Measurements from ENCODE around the gene MFN2. TPM values are rescaled to one million over a fixed set of nuclear protein-coding genes. Genes with fewer than 3 reads are reported as not detected.

The MFN2 gene
- total RNA-seq, 1 donor from 2014 or later, result 29.6 TPM

GRCh38 chr1:12055259-12055658 is 75.0 kb downstream of the MFN2 start:
- no peak overlapping the region for H3K27ac Mint-ChIP-seq
- peaks cover 4% of the 10 kb centered on the region for H3K9me3 Mint-ChIP-seq
- H3K4me3 Mint-ChIP-seq, result no peak overlapping the region
- peaks cover 19% of the 10 kb centered on the region for H3K4me1 Mint-ChIP-seq
- H2AFZ ChIP-seq (replicated peaks), result no peak overlapping the region
- H3F3A ChIP-seq (ENCODE audit: low read depth), result no peaks in the 10 kb centered on the region
- H4K20me1 ChIP-seq (ENCODE audit: low read depth), result no peaks in the 10 kb centered on the region
- H3K36me3 ChIP-seq, result no peaks in the 10 kb centered on the region
- H3K27me3 Mint-ChIP-seq (ENCODE audit: insufficient read depth, low read depth), result peaks cover 12% of the 10 kb centered on the region
- DNase-seq (ENCODE audit: low spot score), result no peak
- H3K4me1 ChIP-seq, result no peaks in the 10 kb centered on the region
- no peaks in the 10 kb centered on the region for H3K9me3 ChIP-seq (ENCODE audit: low read depth)
- no peak for TF ChIP-seq EZH2 (IDR thresholded peaks at IDR 0.05)
- no peak for TF ChIP-seq EZH2phosphoT487 (IDR thresholded peaks at IDR 0.05)
- no peak for TF ChIP-seq CTCF (IDR thresholded peaks at IDR 0.05)
- no peak overlapping the region for H3K4me2 ChIP-seq
- no peaks in the 10 kb centered on the region for H3K36me3 Mint-ChIP-seq
- H3K4me3 ChIP-seq, result no peak overlapping the region
- no peaks in the 10 kb centered on the region for H3K79me2 ChIP-seq (ENCODE audit: low read depth)
- H3K27ac ChIP-seq, result no peak overlapping the region
- peaks cover 8% of the 10 kb centered on the region for H3K27me3 ChIP-seq
- no peak overlapping the region for H3K9ac ChIP-seq

DNA sequence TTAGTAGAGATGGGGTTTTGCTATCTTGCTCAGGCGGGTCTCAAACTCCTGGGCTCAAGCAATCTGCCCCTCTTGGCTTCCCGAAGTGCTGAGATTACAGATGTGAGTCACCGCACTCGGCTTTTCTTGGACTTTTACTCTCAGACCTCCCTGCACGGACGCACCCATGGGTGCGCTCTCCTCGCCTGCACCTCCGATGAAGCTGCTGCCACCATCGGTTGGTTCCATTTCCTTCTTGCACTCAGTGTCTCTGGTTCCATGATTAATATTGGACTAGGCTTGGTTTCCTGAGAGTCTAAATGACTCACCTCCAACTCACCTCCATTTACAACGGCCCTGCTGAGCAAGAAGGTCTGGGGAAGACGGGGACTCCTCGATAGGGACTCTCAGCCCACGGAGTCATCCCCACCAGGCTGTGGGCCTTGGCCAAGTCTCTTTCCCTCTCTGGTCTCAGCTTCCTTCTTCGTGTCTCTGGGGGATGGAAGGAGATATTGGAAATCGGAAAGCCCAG is 76.1 kb downstream of the MFN2 start:
- Histone ChIP-seq H3K27me3 (peaks cover 19% of the 10 kb centered on the region), H2AFZ (replicated peaks) (no peak overlapping the region), H4K20me1 (ENCODE audit: low read depth) (no peaks in the 10 kb centered on the region), H3K9me3 (ENCODE audit: low read depth) (no peaks in the 10 kb centered on the region), H3K4me2 (no peak overlapping the region), H3K79me2 (ENCODE audit: low read depth) (no peaks in the 10 kb centered on the region), H3K4me1 (no peaks in the 10 kb centered on the region), H3K9ac (no peak overlapping the region), H3K36me3 (no peaks in the 10 kb centered on the region), H3K27ac (no peak overlapping the region), H3F3A (ENCODE audit: low read depth) (no peaks in the 10 kb centered on the region), H3K4me3 (no peak overlapping the region)
- DNase-seq (ENCODE audit: low spot score), result no peak
- no peaks in the 10 kb centered on the region for H3K36me3 Mint-ChIP-seq
- H3K4me1 Mint-ChIP-seq, result peaks cover 19% of the 10 kb centered on the region
- no peak overlapping the region for H3K27ac Mint-ChIP-seq
- peaks cover 4% of the 10 kb centered on the region for H3K9me3 Mint-ChIP-seq
- peaks cover 15% of the 10 kb centered on the region for H3K27me3 Mint-ChIP-seq (ENCODE audit: insufficient read depth, low read depth)
- no peak overlapping the region for H3K4me3 Mint-ChIP-seq
- TF ChIP-seq EZH2phosphoT487 (IDR thresholded peaks at IDR 0.05) (no peak), CTCF (IDR thresholded peaks at IDR 0.05) (no peak), EZH2 (IDR thresholded peaks at IDR 0.05) (no peak)

DNA sequence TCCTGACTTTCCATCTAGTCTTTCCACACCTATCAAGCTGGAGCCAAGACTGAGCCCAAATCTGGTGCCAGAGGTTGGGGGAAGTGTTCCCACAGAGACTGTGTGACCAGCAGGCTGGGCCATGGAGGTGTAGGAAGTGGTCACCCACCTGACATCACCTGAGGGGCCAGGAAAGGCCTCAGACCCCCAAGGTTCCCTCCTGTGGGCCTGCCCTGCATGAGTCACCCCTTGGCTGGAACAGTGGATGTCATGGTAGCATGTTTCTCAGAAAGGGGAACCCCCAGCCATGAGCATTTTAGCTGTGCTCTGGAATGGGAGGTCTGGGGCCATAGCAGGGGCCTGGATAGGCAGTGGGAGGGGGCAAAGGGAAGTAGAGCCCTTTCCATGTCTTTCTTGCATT is 77.1 kb downstream of the MFN2 start:
- TF ChIP-seq EZH2phosphoT487 (IDR thresholded peaks at IDR 0.05) (no peak), CTCF (IDR thresholded peaks at IDR 0.05) (no peak), EZH2 (IDR thresholded peaks at IDR 0.05) (no peak)
- H3K27ac Mint-ChIP-seq, result no peak overlapping the region
- H3K79me2 ChIP-seq (ENCODE audit: low read depth), result no peaks in the 10 kb centered on the region
- H4K20me1 ChIP-seq (ENCODE audit: low read depth), result no peaks in the 10 kb centered on the region
- H3K27ac ChIP-seq, result no peak overlapping the region
- H3K4me3 ChIP-seq, result no peak overlapping the region
- no peak overlapping the region for H3K9ac ChIP-seq
- H3K27me3 ChIP-seq, result peaks cover 29% of the 10 kb centered on the region
- no peaks in the 10 kb centered on the region for H3K4me1 ChIP-seq
- H3K4me2 ChIP-seq, result no peak overlapping the region
- peaks cover 4% of the 10 kb centered on the region for H3K9me3 Mint-ChIP-seq
- no peak overlapping the region for H2AFZ ChIP-seq (replicated peaks)
- H3K4me3 Mint-ChIP-seq, result no peak overlapping the region
- H3K27me3 Mint-ChIP-seq (ENCODE audit: insufficient read depth, low read depth), result peaks cover 19% of the 10 kb centered on the region
- H3F3A ChIP-seq (ENCODE audit: low read depth), result no peaks in the 10 kb centered on the region
- DNase-seq (ENCODE audit: low spot score), result no peak
- H3K4me1 Mint-ChIP-seq, result peaks cover 11% of the 10 kb centered on the region
- no peaks in the 10 kb centered on the region for H3K36me3 ChIP-seq
- no peaks in the 10 kb centered on the region for H3K9me3 ChIP-seq (ENCODE audit: low read depth)
- H3K36me3 Mint-ChIP-seq, result no peaks in the 10 kb centered on the region
